OCI-LY7 (cell line): ENCODE results near the gene NCAM2. TPM values are rescaled to one million over a fixed set of nuclear protein-coding genes. Genes with fewer than 3 reads are reported as not detected.

Experiments
- BruUV-seq: library from RNA; stranded (reverse); fragments of 400-500 nt; replicated peaks from 2 replicates; lab custom pipeline; 2021; lab: Mats Ljungman, UMichigan
- CTCF ChIA-PET: fragments of 300-600 bp; sonication (Branson Sonifier 250); formaldehyde crosslinking; loops from one replicate; lab custom pipeline; 2022; ENCODE audit warnings: antibody characterized with exemption; ENCODE audit not compliant: unreplicated experiment; lab: Charles Lee
- POLR2A ChIA-PET: fragments of 300-600 bp; sonication (Branson Sonifier 250); formaldehyde crosslinking; loops from one replicate; lab custom pipeline; 2022; ENCODE audit warnings: antibody characterized with exemption; lab: Charles Lee
- DNase-seq: peaks from one replicate; pipeline ENCODE4 v3.0.0-alpha.2; 2015; ENCODE audit warnings: low spot score
- H2AFZ ChIP-seq: fragments of 200-600 bp; sonication (generic), shearing (Covaris generic); 2 replicates; pipeline ENCODE4 v1.6.1; 2014; ENCODE audit warnings: mild to moderate bottlenecking, antibody characterized with exemption, low read length, moderate library complexity
- H3K27ac ChIP-seq: fragments of 200-600 bp; sonication (generic); 2 replicates; pipeline ENCODE4 v1.5.1; 2014; ENCODE audit warnings: mixed run types, low read depth, mild to moderate bottlenecking, moderate library complexity, low read length, inconsistent platforms; ENCODE audit not compliant: poor library complexity, severe bottlenecking
- H3K36me3 ChIP-seq: fragments of 200-600 bp; sonication (generic); 2 replicates; pipeline ENCODE4 v1.6.1; 2014; ENCODE audit warnings: mild to moderate bottlenecking, antibody characterized with exemption, low read length, moderate library complexity, mixed read lengths; ENCODE audit not compliant: insufficient read depth
- H3K4me1 ChIP-seq: fragments of 200-600 bp; sonication (generic); 2 replicates; pipeline ENCODE4 v1.5.1; 2014; ENCODE audit warnings: mild to moderate bottlenecking, low read length; ENCODE audit not compliant: insufficient read depth, poor library complexity, severe bottlenecking
- H3K4me2 ChIP-seq: fragments of 200-600 bp; sonication (generic); 2 replicates; pipeline ENCODE4 v1.6.1; 2014; ENCODE audit warnings: mild to moderate bottlenecking, low read length
- H3K4me3 ChIP-seq: fragments of 200-600 bp; sonication (generic); 2 replicates; pipeline ENCODE4 v1.5.1; 2014; ENCODE audit warnings: mild to moderate bottlenecking, low read depth, low read length; ENCODE audit not compliant: poor library complexity, severe bottlenecking
- H3K79me2 ChIP-seq: fragments of 200-600 bp; sonication (generic); 2 replicates; pipeline ENCODE4 v1.6.1; 2016; ENCODE audit warnings: low read depth, mild to moderate bottlenecking, low read length, moderate library complexity, mixed read lengths; ENCODE audit not compliant: insufficient read depth
- H3K9me2 ChIP-seq: fragments of 200-600 bp; sonication (generic); 2 replicates; pipeline ENCODE4 v1.6.1; 2016; ENCODE audit warnings: mild to moderate bottlenecking, low read length, mixed read lengths; ENCODE audit not compliant: insufficient read depth
- H3K9me3 ChIP-seq: fragments of 200-600 bp; sonication (generic); 2 replicates; pipeline ENCODE4 v1.6.1; 2014; ENCODE audit warnings: mild to moderate bottlenecking, mixed run types, low read length, mixed read lengths
- H4K20me1 ChIP-seq: fragments of 200-600 bp; sonication (generic); 2 replicates; pipeline ENCODE4 v1.6.1; 2014; ENCODE audit warnings: mild to moderate bottlenecking, antibody characterized with exemption, low read length, moderate library complexity, mixed read lengths; ENCODE audit not compliant: insufficient read depth
- EZH2phosphoT487 ChIP-seq: fragments of 200-600 bp; sonication (generic); IDR thresholded peaks from 2 replicates; pipeline ENCODE4 v1.6.1; 2018; ENCODE audit warnings: low read depth, borderline replicate concordance, mild to moderate bottlenecking, mixed run types, antibody characterized with exemption, low read length, moderate library complexity, mixed read lengths
- intact Hi-C: fragments of 100-400 bp; cut with micrococcal nuclease; formaldehyde crosslinking; loops from one replicate; pipeline ENCODE4 v1.10.0; 2022; ENCODE audit not compliant: unreplicated experiment
- total RNA-seq, 2 experiments: library from RNA; depleted of rRNA in 1 of 2; stranded (reverse); fragments of >200 nt in 1 of 2; shearing (Covaris generic) in 1 of 2; gene quantifications; 2 replicates each; pipeline ENCODE4 v1.2.3, GENCODE V29; 2014 to 2022
- TF ChIP-seq, protein P1 (sequence below): fragments of 200-600 bp; sonication (generic); conservative IDR thresholded peaks from 2 replicates; pipeline ENCODE4 v1.5.1; 2014; ENCODE audit warnings: mild to moderate bottlenecking, antibody characterized with exemption, low read length, moderate library complexity, mixed read lengths

NCAM2 gene
- total RNA-seq, 2 experiments from 2014 or later = not detected

DNA sequence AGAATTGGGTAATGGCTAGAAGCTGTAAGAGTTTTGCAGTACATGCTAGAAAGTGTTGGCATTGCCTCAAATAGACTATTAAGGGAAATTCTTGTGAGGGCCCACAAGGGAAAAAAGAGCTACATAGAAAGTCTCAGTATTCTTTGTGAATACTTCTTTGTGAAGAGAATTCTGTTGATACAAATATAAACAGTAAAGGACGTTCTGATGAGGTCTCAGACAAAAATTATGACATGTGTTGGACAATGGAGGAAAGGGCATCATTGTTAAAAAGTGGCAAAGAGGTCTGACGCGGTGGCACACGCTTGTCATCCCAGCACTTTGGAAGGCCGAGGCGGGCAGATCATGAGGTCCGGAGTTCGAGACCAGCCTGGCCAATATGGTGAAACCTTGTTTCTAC, 458.9 kb downstream of the NCAM2 start:
- POLR2A ChIA-PET = no interaction called here
- Histone ChIP-seq H3K4me3 (no peak overlapping the region), H3K27ac (no peak overlapping the region), H3K9me3 (peaks cover 30% of the 10 kb centered on the region; the same call in 1 of the 2 replicates), H3K36me3 (no peaks in the 10 kb centered on the region), H3K9me2 (no peaks in the 10 kb centered on the region), H3K4me1 (no peaks in the 10 kb centered on the region), H2AFZ (no peak overlapping the region), H3K79me2 (no peaks in the 10 kb centered on the region), H3K4me2 (no peak overlapping the region), H4K20me1 (no peaks in the 10 kb centered on the region)
- BruUV-seq = no TSS peak
- TF ChIP-seq EZH2phosphoT487 = no peak
- TF ChIP-seq, protein P1, sequence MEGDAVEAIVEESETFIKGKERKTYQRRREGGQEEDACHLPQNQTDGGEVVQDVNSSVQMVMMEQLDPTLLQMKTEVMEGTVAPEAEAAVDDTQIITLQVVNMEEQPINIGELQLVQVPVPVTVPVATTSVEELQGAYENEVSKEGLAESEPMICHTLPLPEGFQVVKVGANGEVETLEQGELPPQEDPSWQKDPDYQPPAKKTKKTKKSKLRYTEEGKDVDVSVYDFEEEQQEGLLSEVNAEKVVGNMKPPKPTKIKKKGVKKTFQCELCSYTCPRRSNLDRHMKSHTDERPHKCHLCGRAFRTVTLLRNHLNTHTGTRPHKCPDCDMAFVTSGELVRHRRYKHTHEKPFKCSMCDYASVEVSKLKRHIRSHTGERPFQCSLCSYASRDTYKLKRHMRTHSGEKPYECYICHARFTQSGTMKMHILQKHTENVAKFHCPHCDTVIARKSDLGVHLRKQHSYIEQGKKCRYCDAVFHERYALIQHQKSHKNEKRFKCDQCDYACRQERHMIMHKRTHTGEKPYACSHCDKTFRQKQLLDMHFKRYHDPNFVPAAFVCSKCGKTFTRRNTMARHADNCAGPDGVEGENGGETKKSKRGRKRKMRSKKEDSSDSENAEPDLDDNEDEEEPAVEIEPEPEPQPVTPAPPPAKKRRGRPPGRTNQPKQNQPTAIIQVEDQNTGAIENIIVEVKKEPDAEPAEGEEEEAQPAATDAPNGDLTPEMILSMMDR = no peak
- no peak for DNase-seq
- CTCF ChIA-PET = no interaction called here
- intact Hi-C loops = no loop called here

DNA sequence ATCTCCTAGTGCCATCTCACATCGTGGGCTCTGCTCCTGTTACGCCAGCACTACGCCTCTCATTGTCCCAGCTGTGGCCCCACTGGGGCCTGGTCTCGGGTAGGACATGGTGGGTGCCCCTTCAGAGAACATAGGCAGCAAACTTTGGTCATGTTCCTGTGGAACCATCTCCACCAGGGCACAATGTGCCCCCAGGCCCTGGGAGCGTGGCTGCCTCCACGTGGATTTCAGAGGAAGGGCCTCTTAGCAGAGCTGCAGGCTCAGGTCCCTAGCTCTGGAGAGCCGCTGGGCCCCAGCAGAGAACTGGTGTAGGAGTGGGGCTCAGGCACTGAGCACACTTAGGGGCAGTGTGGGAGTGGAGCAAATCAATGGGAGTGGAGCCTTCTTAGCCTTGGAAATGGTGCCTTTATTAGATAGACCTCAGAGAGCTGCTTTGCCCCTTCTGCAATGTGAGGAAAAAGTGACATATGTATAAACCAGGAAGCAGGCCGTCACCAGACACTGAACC, 460.0 kb downstream of the NCAM2 start:
- H3K4me3 ChIP-seq = no peak overlapping the region
- no peaks in the 10 kb centered on the region for H4K20me1 ChIP-seq
- intact Hi-C loops = no loop called here
- no peak overlapping the region for H2AFZ ChIP-seq
- no peak overlapping the region for H3K4me2 ChIP-seq
- POLR2A ChIA-PET = interaction anchor here (0.7 kb wide), 1 partner anchor 1632 kb away, joined by 3 read pairs; no protein-coding TSS in a partner anchor
- H3K9me2 ChIP-seq = no peaks in the 10 kb centered on the region
- no peak for TF ChIP-seq EZH2phosphoT487
- TF ChIP-seq, protein P1 = no peak
- no peaks in the 10 kb centered on the region for H3K4me1 ChIP-seq
- no peaks in the 10 kb centered on the region for H3K36me3 ChIP-seq
- H3K79me2 ChIP-seq = no peaks in the 10 kb centered on the region
- H3K9me3 ChIP-seq = peaks cover 38% of the 10 kb centered on the region; the same call in 1 of the 2 replicates
- no peak overlapping the region for H3K27ac ChIP-seq
- BruUV-seq = no TSS peak
- CTCF ChIA-PET = no interaction called here
- DNase-seq = no peak

DNA sequence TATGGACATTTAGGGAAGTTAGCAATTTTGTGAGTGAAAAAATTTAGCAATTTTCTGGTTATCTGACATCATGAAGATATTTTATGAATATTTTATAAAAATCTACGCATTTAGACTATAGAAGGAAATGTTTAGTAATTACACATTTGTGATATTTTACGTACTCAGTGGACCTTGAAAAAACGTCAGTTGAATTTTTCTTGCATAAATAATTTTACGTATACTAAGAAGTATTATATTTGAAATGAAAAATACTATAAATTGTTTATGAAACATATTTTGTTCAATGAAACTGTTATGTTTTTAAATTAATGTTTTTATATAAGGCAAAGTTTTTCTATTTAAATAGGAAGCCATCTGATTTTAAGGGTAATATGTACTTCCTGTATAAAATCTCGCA, 462.8 kb downstream of the NCAM2 start:
- no TSS peak for BruUV-seq
- CTCF ChIA-PET = no interaction called here

More for the DNA sequence above, 462.8 kb downstream of the NCAM2 start:
- peaks cover 30% of the 10 kb centered on the region; the same call in 1 of the 2 replicates for H3K9me3 ChIP-seq
- no peak overlapping the region for H2AFZ ChIP-seq
- no peak overlapping the region for H3K4me2 ChIP-seq
- no peaks in the 10 kb centered on the region for H4K20me1 ChIP-seq
- no peaks in the 10 kb centered on the region for H3K36me3 ChIP-seq
- H3K27ac ChIP-seq = no peak overlapping the region
- POLR2A ChIA-PET = interaction anchor here (1.2 kb wide), 1 partner anchor 22 kb away, joined by 3 read pairs; no protein-coding TSS in a partner anchor
- no peaks in the 10 kb centered on the region for H3K9me2 ChIP-seq
- no peak for TF ChIP-seq EZH2phosphoT487
- TF ChIP-seq, protein P1 = no peak
- H3K4me3 ChIP-seq = no peak overlapping the region
- H3K4me1 ChIP-seq = no peaks in the 10 kb centered on the region
- no peaks in the 10 kb centered on the region for H3K79me2 ChIP-seq
- intact Hi-C loops = loop anchor here (5.0 kb wide), 1 partner anchor 626 kb away; no protein-coding TSS in a partner anchor
- DNase-seq = no peak
